ENCODE measurements around the gene YEATS2.

YEATS2 gene

GRCh38 chr3:183854318-183855035 is 156.9 kb downstream of the YEATS2 start:
- H3K27ac ChIP-seq, result no peak overlapping the region
- TF ChIP-seq CTCF (IDR thresholded peaks at IDR 0.05) (no peak), ZFX (IDR thresholded peaks at IDR 0.05; ENCODE audit: borderline replicate concordance) (no peak)

GRCh38 chr3:183857863-183858262 is 160.3 kb downstream of the YEATS2 start:
- no peak overlapping the region for H3K27ac ChIP-seq
- TF ChIP-seq CTCF (IDR thresholded peaks at IDR 0.05) (no peak), ZFX (IDR thresholded peaks at IDR 0.05; ENCODE audit: borderline replicate concordance) (no peak)

All from 22Rv1 (cell line).